RWPE2 (cell line): ENCODE results near the gene TMEM143.
A peak's percentile ranks its signal among the peaks of the same experiment; 100 is the strongest.
"Not testable (repeated sequence)": the region's sequence is repeated elsewhere in the genome, so short reads cannot be mapped to it uniquely, and the experiment has no call there.

Source experiments
- ATAC-seq: fragments of 200-7000 bp; cut with Tn5 transposase; 3 replicates; pipeline ENCODE4 v1.9.1; 2021; ENCODE audit warnings: low read depth
- DNase-seq: peaks from one replicate; pipeline ENCODE4 v3.0.0-alpha.2; 2020; ENCODE audit warnings: low spot score
- H3K27ac ChIP-seq: fragments of 450-650 bp; 2 replicates; pipeline ENCODE4 v1.5.1; 2017; ENCODE audit warnings: mild to moderate bottlenecking; ENCODE audit not compliant: poor library complexity, severe bottlenecking
- H3K27me3 ChIP-seq: fragments of 250-450 bp; sonication (Bioruptor Pico); 2 replicates; pipeline ENCODE4 v1.5.1; 2021; ENCODE audit warnings: mild to moderate bottlenecking, moderate library complexity; ENCODE audit not compliant: insufficient read depth, poor library complexity, severe bottlenecking
- H3K36me3 ChIP-seq: fragments of 250-450 bp; sonication (Bioruptor Pico); 2 replicates; pipeline ENCODE4 v1.5.1; 2020; ENCODE audit warnings: low read depth, mild to moderate bottlenecking, moderate library complexity
- H3K4me1 ChIP-seq: fragments of 250-450 bp; sonication (Bioruptor Pico); 2 replicates; pipeline ENCODE4 v1.5.1; 2021; ENCODE audit warnings: mild to moderate bottlenecking, moderate library complexity; ENCODE audit not compliant: insufficient read depth, poor library complexity, severe bottlenecking
- H3K4me3 ChIP-seq: fragments of 250-450 bp; sonication (Bioruptor Pico); 2 replicates; pipeline ENCODE4 v1.5.1; 2021; ENCODE audit warnings: mild to moderate bottlenecking, moderate library complexity; ENCODE audit not compliant: severe bottlenecking
- H3K9me3 ChIP-seq: fragments of 250-450 bp; sonication (Bioruptor Pico); 2 replicates; pipeline ENCODE4 v1.5.1; 2021; ENCODE audit warnings: mild to moderate bottlenecking, moderate library complexity; ENCODE audit not compliant: severe bottlenecking
- CTCF ChIP-seq: fragments of 450-650 bp; IDR thresholded peaks from one replicate; pipeline ENCODE4 v1.5.1; 2017; ENCODE audit warnings: mild to moderate bottlenecking, moderate library complexity; ENCODE audit not compliant: poor library complexity, severe bottlenecking

The TMEM143 gene

GRCh38 chr19:48319647-48320541 is 43.8 kb downstream of the TMEM143 start:
- H3K36me3 ChIP-seq, result no peaks in the 10 kb centered on the region
- no peaks in the 10 kb centered on the region for H3K9me3 ChIP-seq
- no peak overlapping the region for H3K4me3 ChIP-seq
- peaks cover 11% of the 10 kb centered on the region for H3K4me1 ChIP-seq
- DNase-seq, result peak; percentile 76
- peak; percentile 94 for TF ChIP-seq CTCF
- H3K27me3 ChIP-seq, result no peaks in the 10 kb centered on the region
- peak; percentile 50 for ATAC-seq
- no peak overlapping the region for H3K27ac ChIP-seq

- H3K36me3 ChIP-seq, result no peaks in the 10 kb centered on the region
- no peak for TF ChIP-seq CTCF
- H3K4me1 ChIP-seq, result peaks cover 11% of the 10 kb centered on the region
- DNase-seq, result no peak
- H3K9me3 ChIP-seq, result no peaks in the 10 kb centered on the region
- no peak overlapping the region for H3K4me3 ChIP-seq
- ATAC-seq, result no peak
- H3K27me3 ChIP-seq, result no peaks in the 10 kb centered on the region
- no peak overlapping the region for H3K27ac ChIP-seq
These were observed 45.3 kb downstream of the TMEM143 start for GRCh38 chr19:48318286-48318987.

- H3K4me1 ChIP-seq, result peaks cover 10% of the 10 kb centered on the region
- not testable (repeated sequence) for DNase-seq, H3K4me3 ChIP-seq, H3K9me3 ChIP-seq, H3K27me3 ChIP-seq, H3K27ac ChIP-seq, H3K36me3 ChIP-seq, ATAC-seq
These were observed 46.1 kb downstream of the TMEM143 start for GRCh38 chr19:48317708-48317960.

- H3K27ac ChIP-seq, result no peak overlapping the region
- no peak for ATAC-seq
- H3K4me1 ChIP-seq, result peaks cover 5% of the 10 kb centered on the region
- H3K27me3 ChIP-seq, result no peaks in the 10 kb centered on the region
- no peak for DNase-seq
- H3K4me3 ChIP-seq, result no peak overlapping the region
- no peaks in the 10 kb centered on the region for H3K9me3 ChIP-seq
- H3K36me3 ChIP-seq, result no peaks in the 10 kb centered on the region
- TF ChIP-seq CTCF, result no peak
These were observed 48.0 kb downstream of the TMEM143 start for GRCh38 chr19:48315712-48316111.

GRCh38 chr19:48311384-48311783 is 52.4 kb downstream of the TMEM143 start:
- no peak for ATAC-seq
- Histone ChIP-seq H3K27me3 (no peaks in the 10 kb centered on the region), H3K4me3 (no peak overlapping the region), H3K9me3 (no peaks in the 10 kb centered on the region), H3K27ac (no peak overlapping the region), H3K4me1 (no peaks in the 10 kb centered on the region), H3K36me3 (no peaks in the 10 kb centered on the region)
- TF ChIP-seq CTCF, result no peak
- DNase-seq, result no peak
